HG03196 (cell line): Measurements from ENCODE around the gene SCOC.

ENCODE experiments used
- ATAC-seq: cut with Tn5 transposase; IDR thresholded peaks from one replicate; pipeline ENCODE4 v1.9.1; 2021; ENCODE audit not compliant: unreplicated experiment

The SCOC gene

DNA sequence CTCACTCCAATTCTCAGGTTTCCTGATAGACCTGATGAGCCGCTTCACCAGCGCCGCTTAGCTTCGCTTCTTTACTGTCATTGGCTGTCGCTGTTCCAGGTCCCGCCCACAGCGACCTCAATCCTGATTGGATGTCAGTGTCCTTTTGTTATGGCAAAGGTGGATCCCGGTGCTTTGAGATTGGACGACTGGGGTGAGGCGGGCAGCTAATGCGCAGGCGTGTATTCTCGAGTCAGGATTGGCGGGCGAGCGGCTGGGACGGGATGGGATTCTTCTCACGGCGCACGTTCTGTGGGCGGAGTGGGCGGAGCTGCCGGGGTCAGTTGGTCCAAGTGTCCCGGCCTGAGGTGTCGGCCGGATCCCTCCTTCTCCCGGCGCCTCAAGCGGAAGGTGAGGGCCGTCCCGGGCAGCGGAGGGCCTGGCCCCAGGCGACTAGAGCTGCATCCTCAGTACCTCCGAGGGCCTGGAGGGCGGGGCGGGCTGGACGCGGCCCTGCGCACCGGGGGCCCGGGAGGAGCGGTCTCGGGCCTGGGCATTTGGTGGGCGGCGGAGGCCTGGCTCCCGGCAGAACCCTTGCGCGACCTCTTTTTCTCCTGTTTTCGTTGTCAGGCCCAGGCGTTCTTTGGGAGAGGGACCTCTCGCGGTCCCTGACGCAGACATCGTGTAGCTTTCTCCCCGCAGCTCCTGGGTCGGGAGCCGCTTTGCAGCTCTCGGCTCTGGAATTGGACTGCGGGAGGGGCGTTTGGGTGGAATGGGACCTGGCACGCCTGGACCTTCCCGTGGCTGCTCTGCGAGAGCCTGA lies at the start of gene SCOC:
Gene SCOC, plus strand, starts transcription at position 319 of the 802 bp plus-strand sequence. CDS start 5,525 bp downstream, outside the sequence.
- ATAC-seq = peak; percentile 98

DNA sequence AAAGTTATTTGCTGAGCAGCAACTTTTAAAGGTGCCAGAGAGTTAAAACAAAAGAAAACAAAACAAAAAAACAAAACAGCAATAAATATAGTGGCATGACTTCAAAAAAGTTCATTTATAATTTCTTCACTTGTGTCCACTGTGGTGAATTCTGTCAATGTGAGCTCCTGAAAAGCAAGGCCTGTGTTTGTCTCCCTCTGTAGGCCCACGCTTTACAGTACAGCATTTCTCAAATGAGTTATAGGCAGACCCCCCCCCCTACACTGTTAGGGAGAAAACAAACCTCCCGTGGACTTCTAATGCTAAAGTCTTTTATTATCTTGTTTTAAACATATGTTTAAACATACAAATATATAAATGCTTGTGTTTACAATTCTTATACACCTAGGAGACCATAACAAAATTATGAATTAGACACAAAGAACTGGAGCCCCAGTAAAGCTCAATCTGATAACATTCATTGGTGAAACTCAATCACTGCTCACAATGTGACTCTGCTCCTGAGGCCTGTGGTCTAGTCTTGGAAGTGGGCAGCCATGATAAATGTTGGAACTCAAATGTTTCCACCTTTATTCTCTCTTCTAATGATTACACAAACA lies 47.0 kb upstream of the SCOC start:
- no peak for ATAC-seq

DNA sequence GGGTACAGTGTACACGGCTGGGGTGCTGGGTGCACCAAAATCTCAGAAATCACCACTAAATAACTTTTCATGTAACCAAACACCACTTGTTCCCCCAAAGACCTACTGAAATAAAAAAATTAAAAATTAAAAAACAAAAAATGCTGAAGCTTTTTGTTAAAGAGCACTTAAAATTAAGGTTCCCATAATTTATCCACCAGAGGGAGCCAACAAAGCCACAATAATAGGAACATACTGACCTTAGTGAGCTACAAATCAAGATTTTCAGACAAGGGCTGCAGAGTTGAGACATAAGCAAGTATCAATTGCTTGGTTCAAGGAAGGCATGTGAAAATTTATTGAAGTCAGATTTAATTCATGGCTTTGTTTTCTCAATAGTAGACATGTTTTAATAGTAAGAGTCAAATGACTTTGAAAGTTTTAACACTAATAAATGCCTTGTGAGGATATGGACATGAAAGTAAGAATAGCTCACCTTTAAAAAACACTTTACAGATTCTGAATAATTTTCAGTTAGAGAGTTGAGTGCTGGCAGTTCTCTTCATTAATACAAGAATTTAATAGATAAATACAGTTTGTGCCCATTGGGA lies 43.0 kb upstream of the SCOC start:
- no peak for ATAC-seq

DNA sequence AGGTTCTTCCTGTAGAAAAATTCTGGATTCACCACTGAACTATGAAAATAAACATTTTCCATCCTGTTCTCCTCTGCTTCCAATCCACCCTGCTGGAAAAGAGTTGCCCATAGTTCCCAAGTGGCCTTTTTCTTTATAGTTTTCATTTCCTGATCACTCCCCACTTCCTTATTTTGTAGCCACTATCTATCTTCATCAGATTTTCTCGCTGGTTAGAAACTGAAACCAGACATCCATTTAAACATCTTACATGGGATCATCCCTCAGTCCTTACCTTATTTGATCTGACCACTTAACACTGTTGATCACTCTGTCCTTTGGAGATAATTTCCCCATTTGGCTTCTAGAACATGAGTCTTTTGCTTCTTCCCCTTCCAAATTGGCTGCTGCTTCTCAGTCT lies 42.2 kb upstream of the SCOC start:
- ATAC-seq = no peak

DNA sequence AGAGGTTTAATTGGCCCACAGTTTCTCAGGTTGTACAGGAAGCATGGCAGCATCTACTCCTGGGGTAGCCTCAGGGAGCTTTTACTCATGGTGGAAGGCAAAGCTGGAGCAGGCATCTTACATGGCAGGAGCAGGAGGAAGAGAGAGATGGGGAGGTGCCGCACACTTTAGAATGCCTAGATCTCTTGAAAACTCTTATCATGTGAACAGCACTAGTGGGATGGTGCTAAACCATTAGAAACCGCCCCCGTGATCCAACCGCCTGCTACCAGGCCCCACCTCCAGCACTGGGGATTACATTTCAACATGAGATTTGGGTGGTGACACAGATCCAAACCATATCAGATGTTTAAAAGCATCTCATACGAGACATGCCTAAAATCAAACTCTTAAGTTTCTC lies 41.6 kb upstream of the SCOC start:
- ATAC-seq = no peak

DNA sequence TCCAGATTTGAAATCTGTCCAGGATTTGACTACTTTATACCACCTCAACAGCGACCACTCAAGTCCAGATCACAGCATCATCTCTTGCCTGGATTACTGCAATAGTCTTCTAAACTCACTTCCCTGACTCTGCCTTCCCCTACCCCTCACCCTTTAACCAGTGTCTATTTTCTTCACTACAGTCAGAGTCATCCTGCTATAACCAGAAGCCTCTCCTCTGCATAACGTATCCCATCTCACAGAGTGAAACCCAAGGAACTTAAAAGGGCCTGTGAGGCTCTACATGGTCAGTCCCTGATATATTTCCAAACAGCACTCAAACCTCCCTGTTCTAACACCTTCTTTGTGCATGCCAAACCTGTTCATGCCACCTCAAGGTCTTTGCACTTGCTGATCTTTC lies 40.7 kb upstream of the SCOC start:
- no peak for ATAC-seq

DNA sequence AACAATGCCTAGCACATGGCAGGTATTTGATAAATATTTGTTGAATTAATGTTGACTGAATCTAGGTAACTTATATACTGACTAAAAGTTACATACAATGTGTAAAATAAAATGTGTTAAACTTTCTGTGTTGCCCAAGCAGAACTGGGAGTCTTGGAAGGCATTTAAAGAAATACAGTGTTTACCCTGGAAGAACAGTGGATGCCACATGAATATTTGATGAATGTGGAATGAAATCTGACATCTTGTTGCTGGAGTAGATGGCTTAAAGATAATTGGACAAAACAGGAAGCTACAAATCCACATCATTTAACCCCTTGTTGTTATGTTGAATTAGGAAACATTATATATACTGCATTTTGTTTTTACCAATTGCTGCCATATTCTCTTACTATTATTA lies 39.9 kb upstream of the SCOC start:
- ATAC-seq = no peak

DNA sequence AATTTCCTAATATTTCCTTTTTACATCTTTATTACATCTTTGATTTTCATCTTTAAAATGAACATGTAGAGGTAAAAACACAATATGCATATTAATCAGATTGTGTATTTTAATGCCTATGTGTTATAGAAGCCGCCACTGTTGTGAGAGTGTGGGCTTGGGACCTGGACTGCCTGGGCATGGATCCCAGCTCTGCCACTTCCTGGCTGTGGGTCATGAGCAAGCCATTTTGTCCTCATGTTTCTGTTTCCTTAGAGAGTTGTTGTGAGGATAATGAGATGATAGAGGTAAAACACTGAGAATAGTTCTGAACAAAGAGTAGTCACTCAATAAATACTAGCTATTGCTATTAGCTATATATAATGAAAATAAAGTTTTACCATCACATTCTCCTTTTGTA lies 38.4 kb upstream of the SCOC start:
- ATAC-seq = no peak

DNA sequence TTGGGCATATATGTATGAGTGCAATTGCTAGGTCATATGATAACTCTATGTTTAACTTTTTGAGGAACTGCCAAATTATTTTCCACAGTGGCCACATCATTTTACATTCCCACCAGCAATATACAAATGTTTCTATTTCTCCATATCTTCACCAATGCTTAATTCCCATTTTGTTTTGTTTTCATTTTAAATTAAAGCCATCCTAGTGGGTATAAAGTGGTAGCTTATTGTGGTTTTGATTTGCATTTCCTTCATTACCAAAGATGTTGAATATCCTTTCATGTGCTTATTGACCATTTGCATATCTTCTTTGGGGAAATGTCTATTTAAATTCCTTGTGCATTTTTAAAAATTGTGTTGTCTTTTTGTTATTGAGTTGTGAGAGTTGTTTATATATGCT lies 36.7 kb upstream of the SCOC start:
- no peak for ATAC-seq

DNA sequence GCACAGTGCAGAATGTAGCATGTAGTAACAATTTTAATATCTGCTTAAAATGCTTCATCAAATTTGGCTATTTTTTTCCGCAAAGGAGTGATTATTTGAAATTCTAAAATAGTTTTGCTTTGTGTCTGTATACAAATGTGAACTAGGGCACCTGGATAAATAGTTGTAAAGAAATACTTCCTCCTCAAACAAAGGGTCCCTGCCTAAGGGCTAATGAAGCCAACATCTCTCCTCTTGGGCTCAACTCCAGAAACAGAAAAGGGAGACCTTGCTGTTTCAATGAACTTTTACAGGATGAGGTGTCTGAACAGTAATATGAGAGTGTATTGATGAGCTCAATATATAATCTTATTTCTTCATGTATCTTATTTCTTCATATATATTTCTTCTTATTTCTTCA lies 30.8 kb upstream of the SCOC start:
- ATAC-seq = no peak

DNA sequence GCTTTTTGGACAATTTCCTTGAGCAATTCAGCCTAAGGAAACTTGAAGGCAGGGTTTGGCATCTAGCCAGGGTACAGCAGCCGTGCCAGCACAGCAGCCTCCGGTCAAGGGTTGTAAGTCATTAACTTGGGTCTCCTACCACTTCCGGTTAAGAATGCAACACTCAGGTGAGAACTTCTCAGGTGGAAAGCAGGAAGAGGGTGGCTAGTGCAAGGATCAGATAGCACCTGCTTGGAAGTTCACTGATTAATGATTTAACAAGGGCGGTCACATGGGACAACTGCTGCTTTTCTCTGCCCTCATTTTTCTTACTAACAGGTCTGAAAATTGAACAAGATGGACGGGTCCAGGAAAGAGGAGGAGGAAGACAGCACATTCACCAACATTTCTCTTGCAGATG lies 30.1 kb upstream of the SCOC start:
- peak; percentile 98 for ATAC-seq

DNA sequence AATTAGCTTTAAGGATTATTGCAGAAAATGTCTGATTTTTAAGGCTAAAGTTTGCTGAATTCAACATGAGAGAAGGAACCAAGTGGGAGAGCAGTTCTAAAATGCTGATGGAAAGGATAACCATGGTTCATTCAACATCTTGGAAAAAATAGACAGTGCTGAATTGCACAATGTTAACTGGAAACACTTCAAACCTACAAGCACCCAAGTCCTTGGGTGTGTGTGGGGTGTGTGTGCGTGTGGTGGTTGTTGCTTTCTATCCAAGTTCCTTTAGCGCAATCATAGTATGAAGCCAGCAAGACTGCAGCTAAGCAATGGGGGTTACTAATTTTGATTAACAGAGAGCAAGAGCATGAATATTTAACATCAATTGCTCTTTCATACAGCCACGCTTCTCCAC lies 29.3 kb upstream of the SCOC start:
- no peak for ATAC-seq

DNA sequence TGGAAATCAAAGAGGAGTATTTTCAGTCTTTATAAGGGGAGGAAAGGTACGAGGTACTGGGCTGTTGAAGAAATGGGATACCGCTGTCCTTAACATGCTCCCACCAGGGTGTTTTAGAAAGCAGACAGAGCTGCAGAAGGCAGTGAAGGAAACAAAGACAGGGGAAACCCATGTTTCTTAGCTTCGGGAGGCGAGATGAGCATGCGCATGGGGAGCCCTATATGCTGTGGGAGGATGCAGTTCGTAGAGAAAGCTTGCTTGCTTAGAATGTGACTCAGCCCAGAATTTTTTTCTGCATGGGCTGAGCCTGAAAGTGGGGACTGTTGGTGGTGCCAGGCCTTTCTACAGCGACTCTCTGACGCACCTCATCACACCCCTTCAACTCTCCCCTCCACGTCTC lies 28.8 kb upstream of the SCOC start:
- ATAC-seq = no peak

DNA sequence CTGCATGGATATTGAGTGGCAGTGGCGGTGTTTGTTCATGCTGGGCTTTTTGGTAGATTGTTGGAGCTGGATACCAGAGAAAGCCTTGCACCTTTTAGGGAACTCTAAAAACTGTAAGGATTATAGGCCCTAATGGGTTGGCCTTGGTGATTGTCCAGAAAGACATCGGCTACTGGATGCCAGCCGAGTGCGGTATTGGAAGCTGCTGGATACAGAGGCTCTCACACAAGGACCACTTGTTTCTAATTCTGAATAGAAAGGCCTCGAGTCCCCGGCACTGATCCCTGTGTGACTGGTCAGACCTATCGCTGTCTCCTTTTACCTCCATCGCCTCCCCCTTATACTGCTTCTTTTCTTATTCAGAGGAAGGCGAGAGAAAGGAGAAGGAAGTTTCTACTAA lies 27.3 kb upstream of the SCOC start:
- no peak for ATAC-seq

DNA sequence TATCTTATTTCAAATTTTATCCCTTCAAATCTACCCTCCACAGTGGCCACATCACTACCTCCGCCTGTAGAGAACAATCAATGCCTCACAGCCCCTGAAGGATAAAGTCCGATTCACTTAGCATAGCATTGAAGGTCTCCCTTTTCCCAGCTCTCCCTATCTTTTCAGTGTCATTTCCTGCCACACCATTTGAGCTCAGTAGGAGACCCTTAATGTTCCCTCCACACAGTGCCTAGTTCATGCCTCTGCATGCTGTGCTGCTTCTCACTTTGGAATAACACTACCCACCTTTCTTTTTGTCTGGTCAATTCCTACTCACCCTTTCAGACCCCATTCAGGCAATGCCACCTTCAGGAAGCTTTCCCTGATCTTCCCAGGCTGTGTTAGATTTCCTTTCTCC lies 23.6 kb upstream of the SCOC start:
- no peak for ATAC-seq

DNA sequence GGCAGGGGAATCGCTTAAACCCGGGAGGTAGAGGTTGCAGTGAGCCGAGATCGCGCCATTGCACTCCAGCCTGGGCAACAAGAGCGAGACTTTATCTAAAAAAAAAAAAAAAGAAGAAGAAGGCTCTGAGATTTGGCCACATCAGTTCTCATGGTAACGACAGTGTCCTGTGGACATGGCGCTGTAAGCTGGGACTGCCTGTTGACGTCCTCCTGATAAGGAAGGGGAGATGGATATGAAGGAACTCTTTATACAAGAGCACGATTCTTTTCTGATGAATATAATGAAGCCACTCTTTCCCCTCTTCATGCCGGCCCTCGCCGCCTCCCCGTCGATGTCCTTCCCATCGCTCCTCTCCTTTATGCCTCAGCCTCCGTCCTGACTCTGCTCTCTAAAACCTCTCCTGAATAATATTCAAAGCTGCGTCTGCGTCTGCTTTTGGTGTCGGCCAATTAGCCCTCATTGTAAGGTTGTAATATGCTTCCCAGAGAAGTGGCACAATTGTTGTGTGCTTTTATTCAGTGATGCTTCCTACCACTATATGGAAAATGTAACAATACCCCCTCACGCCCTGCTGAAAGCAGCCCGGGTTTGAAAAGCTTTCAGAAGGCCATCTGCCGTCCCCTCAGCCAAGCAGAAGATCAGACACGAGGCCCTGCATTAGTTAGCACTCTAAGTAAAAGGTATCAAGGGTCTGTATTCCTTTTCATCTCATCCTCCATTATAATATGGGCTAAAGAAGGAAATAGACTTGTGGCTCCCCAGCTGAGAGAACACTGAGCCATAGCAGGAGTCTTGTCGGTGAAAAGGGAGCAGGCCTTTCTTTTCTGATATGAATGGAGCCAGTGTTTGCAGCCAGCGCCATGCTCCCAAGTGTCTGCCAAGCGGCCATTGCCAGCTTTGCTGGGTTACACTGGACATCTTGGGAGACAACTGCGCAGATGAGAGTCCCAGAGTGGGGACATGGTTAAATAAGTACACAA lies 22.1 kb upstream of the SCOC start:
- ATAC-seq = no peak

DNA sequence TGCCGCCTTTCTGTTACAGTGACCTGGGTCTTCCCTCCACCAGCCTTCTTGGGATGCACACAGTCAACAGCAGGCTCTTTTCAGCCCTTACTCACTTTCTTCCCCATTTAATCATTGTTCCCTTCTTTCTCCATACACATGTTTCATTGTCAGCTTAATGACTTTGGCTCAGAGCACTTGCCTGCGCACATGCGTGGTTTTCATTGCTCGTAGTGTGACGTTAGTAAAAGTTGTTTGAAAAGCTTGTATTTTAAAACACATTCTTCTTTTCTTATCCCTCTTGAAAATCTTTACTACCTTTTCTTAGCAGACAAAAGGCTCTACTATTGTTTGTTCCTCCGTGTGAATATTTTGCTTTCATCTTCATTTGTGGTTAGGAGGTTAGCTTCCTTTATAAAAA lies 19.7 kb upstream of the SCOC start:
- ATAC-seq = no peak

DNA sequence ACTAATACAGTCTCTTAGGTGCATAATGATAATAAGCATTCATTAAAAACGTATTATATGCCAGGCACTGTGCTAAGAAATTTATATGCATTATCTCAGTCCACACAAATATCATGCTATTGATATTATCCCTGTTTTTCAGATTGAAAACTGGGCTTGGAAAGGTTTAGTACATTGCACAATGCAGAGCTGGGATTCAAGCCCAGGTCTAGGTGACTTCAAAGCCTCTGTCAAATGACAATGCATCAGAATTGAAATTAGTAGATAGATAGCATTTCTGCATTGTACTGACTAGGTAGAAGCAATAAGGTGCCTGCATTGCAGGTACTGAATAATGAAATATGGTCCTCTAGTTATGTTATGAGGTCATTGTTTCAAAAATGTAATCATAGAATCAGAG lies 18.2 kb upstream of the SCOC start:
- ATAC-seq = no peak

DNA sequence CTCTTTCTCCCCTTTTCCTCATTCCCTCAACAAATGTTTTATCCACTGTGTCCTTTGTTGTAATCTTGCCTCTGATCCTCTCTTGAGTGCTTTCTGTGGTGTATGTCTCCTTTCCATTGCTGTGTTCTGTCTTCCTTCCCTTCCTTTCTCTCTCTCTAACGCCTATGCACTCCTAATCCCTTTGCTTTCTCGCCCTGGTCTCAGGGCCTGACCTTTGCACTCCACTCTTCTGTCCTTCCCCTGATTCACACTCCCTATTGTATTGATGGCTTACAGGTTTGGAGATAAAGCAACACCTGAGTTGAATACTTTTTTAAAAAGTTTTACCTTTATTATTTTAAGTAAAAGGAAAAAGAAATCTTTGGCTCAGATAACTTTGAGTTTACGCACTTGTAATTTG lies 15.6 kb upstream of the SCOC start:
- ATAC-seq = no peak

DNA sequence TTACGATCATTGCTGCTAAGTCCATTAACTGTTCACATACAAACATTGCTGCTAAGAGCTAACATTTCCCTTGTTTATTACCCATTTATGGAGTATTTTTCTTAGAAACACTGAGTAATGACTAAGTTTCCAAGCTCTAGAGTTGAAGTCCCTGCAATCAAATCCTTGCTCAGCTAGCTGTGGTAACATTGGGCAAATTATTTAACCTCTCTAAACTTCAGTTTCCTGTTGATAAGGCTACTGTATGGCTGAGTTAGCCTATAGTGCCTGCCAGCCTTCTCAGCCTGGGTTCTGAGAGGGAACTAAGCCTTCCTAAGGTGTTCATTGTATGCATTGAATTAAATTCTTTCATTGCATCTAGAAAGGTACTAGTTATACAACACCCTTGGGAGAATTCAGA lies 15.2 kb upstream of the SCOC start:
- no peak for ATAC-seq
